ENCODE results near the gene SORCS2. TPM values are rescaled to one million over a fixed set of nuclear protein-coding genes. Genes with fewer than 3 reads are reported as not detected.

Gene SORCS2
- polyA plus RNA-seq, 3 donors, result 0.46 to 0.55 TPM; not detected in 1

- WGBS (ENCODE audit: insufficient coverage), result 90% methylated on average over 4 of the region's 8 CpGs
- peaks cover 86% of the 10 kb centered on the region for H3K4me1 Mint-ChIP-seq
- intact Hi-C loops (cut with micrococcal nuclease), result loop anchor here in 1 of 2 donors (10.0 kb wide), 1 partner anchor 117 kb away; no protein-coding TSS in a partner anchor
- H3K9me3 Mint-ChIP-seq, result peaks cover 0 to 13% (median 6%) of the 10 kb centered on the region in 7 donors
- Histone ChIP-seq H2AFZ (ENCODE audit: insufficient read depth, low read depth, low read length, poor library complexity, severe bottlenecking) (no peak overlapping the region), H3K27me3 (ENCODE audit: control insufficient read depth in 2 of 2, insufficient read depth in 2 of 2, low read length in 2 of 2) (peaks cover 0 to 8% of the 10 kb centered on the region in 2 donors), H4K20me1 (ENCODE audit: insufficient read depth, low read length) (no peaks in the 10 kb centered on the region), H3K4me3 (replicated peaks in 1 of 3; ENCODE audit: low read depth in 2 of 3, low read length in 3 of 3) (peak overlapping the region in 1 of 3 experiments; percentile 21), H3K36me3 (replicated peaks in 1 of 2; ENCODE audit: control insufficient read depth in 1 of 2, insufficient read depth in 2 of 2, low read length in 2 of 2) (no peaks in the 10 kb centered on the region), H3K9ac (ENCODE audit: insufficient read depth, low read length, poor library complexity, severe bottlenecking) (no peak overlapping the region), H3K4me2 (replicated peaks; ENCODE audit: extremely low read depth, low read length, poor library complexity, severe bottlenecking) (peak overlapping the region; percentile 12), H3K79me2 (ENCODE audit: insufficient read depth, low read length) (no peaks in the 10 kb centered on the region), H3K4me1 (ENCODE audit: control insufficient read depth in 1 of 2, insufficient read depth in 2 of 2, low read length in 2 of 2) (peaks cover 86 to 87% of the 10 kb centered on the region in 2 donors), H3K27ac (ENCODE audit: low read depth in 1 of 2, low read length in 2 of 2) (no peak overlapping the region), H3K9me3 (replicated peaks in 1 of 2; ENCODE audit: control insufficient read depth in 1 of 2, insufficient read depth in 1 of 2, low read length in 2 of 2) (no peaks in the 10 kb centered on the region)
- peak overlapping the region; percentile 12 to 51 for H3K4me3 Mint-ChIP-seq
- no peak for DNase-seq
- peaks cover 15 to 57% (median 32%) of the 10 kb centered on the region in 3 donors for H3K27me3 Mint-ChIP-seq (ENCODE audit: low read depth in 3 of 3)
- H3K27ac Mint-ChIP-seq, result peak overlapping the region in 5 of 7 donors; percentile 53 to 99 (median 70)
- H3K36me3 Mint-ChIP-seq, result peaks cover 17 to 24% of the 10 kb centered on the region in 2 donors
- no peak for TF ChIP-seq CTCF (IDR thresholded peaks at IDR 0.05)
These were observed 459.7 kb downstream of the SORCS2 start for GRCh38 chr4:7652006-7652405.

GRCh38 chr4:7652451-7652881 is 460.1 kb downstream of the SORCS2 start:
- Histone ChIP-seq H3K27me3 (ENCODE audit: control insufficient read depth in 2 of 2, insufficient read depth in 2 of 2, low read length in 2 of 2) (peaks cover 0 to 8% of the 10 kb centered on the region in 2 donors), H3K4me1 (ENCODE audit: control insufficient read depth in 1 of 2, insufficient read depth in 2 of 2, low read length in 2 of 2) (peaks cover 81 to 83% of the 10 kb centered on the region in 2 donors), H4K20me1 (ENCODE audit: insufficient read depth, low read length) (no peaks in the 10 kb centered on the region), H3K36me3 (replicated peaks in 1 of 2; ENCODE audit: control insufficient read depth in 1 of 2, insufficient read depth in 2 of 2, low read length in 2 of 2) (no peaks in the 10 kb centered on the region), H3K27ac (ENCODE audit: low read depth in 1 of 2, low read length in 2 of 2) (no peak overlapping the region), H3K9ac (ENCODE audit: insufficient read depth, low read length, poor library complexity, severe bottlenecking) (no peak overlapping the region), H3K79me2 (ENCODE audit: insufficient read depth, low read length) (no peaks in the 10 kb centered on the region), H3K9me3 (replicated peaks in 1 of 2; ENCODE audit: control insufficient read depth in 1 of 2, insufficient read depth in 1 of 2, low read length in 2 of 2) (no peaks in the 10 kb centered on the region), H3K4me3 (replicated peaks in 1 of 3; ENCODE audit: low read depth in 2 of 3, low read length in 3 of 3) (no peak overlapping the region), H2AFZ (ENCODE audit: insufficient read depth, low read depth, low read length, poor library complexity, severe bottlenecking) (no peak overlapping the region), H3K4me2 (replicated peaks; ENCODE audit: extremely low read depth, low read length, poor library complexity, severe bottlenecking) (peak overlapping the region; percentile 12)
- peaks cover 14 to 20% of the 10 kb centered on the region in 2 donors for H3K36me3 Mint-ChIP-seq
- TF ChIP-seq CTCF (IDR thresholded peaks at IDR 0.05), result no peak
- intact Hi-C loops (cut with micrococcal nuclease), result loop anchor here in 1 of 2 donors (10.0 kb wide), 1 partner anchor 118 kb away; no protein-coding TSS in a partner anchor
- 93% methylated on average over 4 of the region's 8 CpGs for WGBS (ENCODE audit: insufficient coverage)
- peak overlapping the region in 4 of 7 donors; percentile 21 to 98 (median 40) for H3K27ac Mint-ChIP-seq
- H3K4me3 Mint-ChIP-seq, result peak overlapping the region in 1 of 2 donors; percentile 55
- H3K27me3 Mint-ChIP-seq (ENCODE audit: low read depth in 3 of 3), result peaks cover 15 to 54% (median 32%) of the 10 kb centered on the region in 3 donors
- peaks cover 81% of the 10 kb centered on the region for H3K4me1 Mint-ChIP-seq
- peaks cover 0 to 13% (median 6%) of the 10 kb centered on the region in 7 donors for H3K9me3 Mint-ChIP-seq
- DNase-seq, result no peak

Measured in CD14-positive monocyte (primary cell).